Raji (cell line): Measurements from ENCODE around the gene UMAD1.

Experiments used
- POLR2A ChIP-seq: IDR thresholded peaks from 2 replicates; pipeline ENCODE4 v1.6.1; 2011; ENCODE audit warnings: low read depth, low read length, control low read depth; ENCODE audit not compliant: insufficient read depth

Gene UMAD1

GRCh38 chr7:7841027-7841426 lies 200.5 kb downstream of the UMAD1 start:
- TF ChIP-seq POLR2A: no peak

GRCh38 chr7:7843240-7843639 lies 202.7 kb downstream of the UMAD1 start:
- no peak for TF ChIP-seq POLR2A

GRCh38 chr7:7843972-7844371 lies 203.4 kb downstream of the UMAD1 start:
- TF ChIP-seq POLR2A: no peak

GRCh38 chr7:7848246-7848645 lies 207.7 kb downstream of the UMAD1 start:
- no peak for TF ChIP-seq POLR2A

GRCh38 chr7:7848892-7849291 lies 208.3 kb downstream of the UMAD1 start:
- no peak for TF ChIP-seq POLR2A

GRCh38 chr7:7850150-7850549 lies 209.6 kb downstream of the UMAD1 start:
- no peak for TF ChIP-seq POLR2A

- no peak for TF ChIP-seq POLR2A
Observed at GRCh38 chr7:7851381-7851780, 210.8 kb downstream of the UMAD1 start.

- no peak for TF ChIP-seq POLR2A
Observed at GRCh38 chr7:7851991-7852390, 211.4 kb downstream of the UMAD1 start.

- TF ChIP-seq POLR2A: no peak
Observed at GRCh38 chr7:7857143-7857583, 216.6 kb downstream of the UMAD1 start.

GRCh38 chr7:7858559-7858958 lies 218.0 kb downstream of the UMAD1 start:
- no peak for TF ChIP-seq POLR2A

GRCh38 chr7:7859411-7859810 lies 218.9 kb downstream of the UMAD1 start:
- no peak for TF ChIP-seq POLR2A

GRCh38 chr7:7861211-7861633 lies 220.7 kb downstream of the UMAD1 start:
- no peak for TF ChIP-seq POLR2A

- TF ChIP-seq POLR2A: no peak
Observed at GRCh38 chr7:7862393-7862792, 221.8 kb downstream of the UMAD1 start.

- no peak for TF ChIP-seq POLR2A
Observed at GRCh38 chr7:7867846-7868571, 227.5 kb downstream of the UMAD1 start.

GRCh38 chr7:7868572-7868899 lies 228.0 kb downstream of the UMAD1 start:
- TF ChIP-seq POLR2A: no peak

- no peak for TF ChIP-seq POLR2A
Observed at GRCh38 chr7:7869036-7869435, 228.5 kb downstream of the UMAD1 start.

GRCh38 chr7:7869651-7870050 lies 229.1 kb downstream of the UMAD1 start:
- TF ChIP-seq POLR2A: no peak
